ENCODE data around the gene PPP1R27. TPM values are rescaled to one million over a fixed set of nuclear protein-coding genes. Genes with fewer than 3 reads are reported as not detected.

Gene PPP1R27
- total RNA-seq, 2 donors from 2014 or later = not detected

GRCh38 chr17:81806461-81807209 is 28.2 kb downstream of the PPP1R27 start:
- Histone ChIP-seq H3K27ac (no peak overlapping the region), H3K4me1 (peaks cover 22% of the 10 kb centered on the region), H3K27me3 (peaks cover 4 to 48% of the 10 kb centered on the region in 2 donors), H3K9me3 (no peaks in the 10 kb centered on the region), H3K4me3 (no peak overlapping the region), H3K36me3 (replicated peaks in 1 of 2; ENCODE audit: insufficient read depth in 1 of 2, low read depth in 2 of 2) (no peaks in the 10 kb centered on the region)
- DNase-seq (no peak), ATAC-seq (no peak)
- intact Hi-C loops (cut with DNase I) = no loop called here
- TF ChIP-seq POLR2A (IDR thresholded peaks at IDR 0.05) (no peak), CTCF (IDR thresholded peaks at IDR 0.05) (no peak)
- WGBS, 2 donors = 18 to 30% methylated on average over 4 to 23 of the region's 23 CpGs

- 43% methylated on average over 18 of the region's 18 CpGs; no CpG with 5 or more reads in 1 of the 2 donors for WGBS, 2 donors
- intact Hi-C loops (cut with DNase I) = no loop called here
- Histone ChIP-seq H3K36me3 (replicated peaks in 1 of 2; ENCODE audit: insufficient read depth in 1 of 2, low read depth in 2 of 2) (no peaks in the 10 kb centered on the region), H3K4me1 (peaks cover 22% of the 10 kb centered on the region), H3K4me3 (no peak overlapping the region), H3K9me3 (no peaks in the 10 kb centered on the region), H3K27me3 (peaks cover 4 to 47% of the 10 kb centered on the region in 2 donors), H3K27ac (no peak overlapping the region)
- no peak for DNase-seq
- ATAC-seq = no peak
- TF ChIP-seq POLR2A (IDR thresholded peaks at IDR 0.05) (no peak), CTCF (IDR thresholded peaks at IDR 0.05) (no peak)
Observed at GRCh38 chr17:81805707-81806460, 29.0 kb downstream of the PPP1R27 start.

GRCh38 chr17:81804559-81805399 is 30.1 kb downstream of the PPP1R27 start:
- no peak overlapping the region for H3K4me3 ChIP-seq
- DNase-seq = peak in 2 of 4 donors; percentile 54

More at GRCh38 chr17:81804559-81805399, 30.1 kb downstream of the PPP1R27 start:
- intact Hi-C loops (cut with DNase I) = no loop called here
- peak; percentile 36 for ATAC-seq
- Histone ChIP-seq H3K36me3 (replicated peaks in 1 of 2; ENCODE audit: insufficient read depth in 1 of 2, low read depth in 2 of 2) (no peaks in the 10 kb centered on the region), H3K4me1 (peaks cover 22% of the 10 kb centered on the region), H3K27ac (no peak overlapping the region), H3K27me3 (peaks cover 4 to 42% of the 10 kb centered on the region in 2 donors), H3K9me3 (no peaks in the 10 kb centered on the region)
- WGBS, 2 donors = 3 to 4% methylated on average over 15 to 65 of the region's 65 CpGs
- TF ChIP-seq POLR2A (IDR thresholded peaks at IDR 0.05) = no peak
- TF ChIP-seq CTCF (IDR thresholded peaks at IDR 0.05) = no peak

Measured in body of pancreas (tissue), 4 donors.